Suprapubic skin (tissue), 3 donors: ENCODE data around the gene SOX12.

ENCODE experiments used
- POLR2A ChIP-seq, 2 donors: fragments of 450-650 bp; IDR thresholded peaks; one replicate each; pipeline ENCODE4 v1.6.1; 2017; ENCODE audit warnings: antibody characterized with exemption in 2 of 2, mild to moderate bottlenecking in 2 of 2, moderate library complexity in 2 of 2
- TF ChIP-seq, protein P1 (sequence below), 2 donors: fragments of 200-600 bp in 1 of 2; fragments of 450-650 bp in 1 of 2; sonication (generic) in 1 of 2; IDR thresholded peaks; one replicate each; pipeline ENCODE4 v1.5.1; 2016 to 2019; ENCODE audit warnings: antibody characterized with exemption in 2 of 2, mild to moderate bottlenecking in 1 of 2, moderate library complexity in 1 of 2

- TF ChIP-seq, protein P1, sequence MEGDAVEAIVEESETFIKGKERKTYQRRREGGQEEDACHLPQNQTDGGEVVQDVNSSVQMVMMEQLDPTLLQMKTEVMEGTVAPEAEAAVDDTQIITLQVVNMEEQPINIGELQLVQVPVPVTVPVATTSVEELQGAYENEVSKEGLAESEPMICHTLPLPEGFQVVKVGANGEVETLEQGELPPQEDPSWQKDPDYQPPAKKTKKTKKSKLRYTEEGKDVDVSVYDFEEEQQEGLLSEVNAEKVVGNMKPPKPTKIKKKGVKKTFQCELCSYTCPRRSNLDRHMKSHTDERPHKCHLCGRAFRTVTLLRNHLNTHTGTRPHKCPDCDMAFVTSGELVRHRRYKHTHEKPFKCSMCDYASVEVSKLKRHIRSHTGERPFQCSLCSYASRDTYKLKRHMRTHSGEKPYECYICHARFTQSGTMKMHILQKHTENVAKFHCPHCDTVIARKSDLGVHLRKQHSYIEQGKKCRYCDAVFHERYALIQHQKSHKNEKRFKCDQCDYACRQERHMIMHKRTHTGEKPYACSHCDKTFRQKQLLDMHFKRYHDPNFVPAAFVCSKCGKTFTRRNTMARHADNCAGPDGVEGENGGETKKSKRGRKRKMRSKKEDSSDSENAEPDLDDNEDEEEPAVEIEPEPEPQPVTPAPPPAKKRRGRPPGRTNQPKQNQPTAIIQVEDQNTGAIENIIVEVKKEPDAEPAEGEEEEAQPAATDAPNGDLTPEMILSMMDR (IDR thresholded peaks at IDR 0.05), result no peak
- TF ChIP-seq POLR2A (IDR thresholded peaks at IDR 0.05), result no peak
Observed at GRCh38 chr20:361561-361960, 36.2 kb downstream of the SOX12 start.
